PC-3 (cell line): Measurements from ENCODE around the gene SAMD14. TPM values are rescaled to one million over a fixed set of nuclear protein-coding genes. Genes with fewer than 3 reads are reported as not detected.

Source experiments
- ATAC-seq: fragments of 200-7000 bp; cut with Tn5 transposase; 2 replicates; pipeline ENCODE4 v1.9.1; 2020; ENCODE audit warnings: mild to moderate bottlenecking, moderate library complexity
- BruUV-seq: library from RNA; stranded (reverse); fragments of 400-500 nt; replicated peaks from 2 replicates; lab custom pipeline; 2021; lab: Mats Ljungman, UMichigan
- CTCF ChIA-PET: fragments of 300-600 bp; sonication (Branson Sonifier 250); formaldehyde crosslinking; loops from one replicate; lab custom pipeline; 2022; ENCODE audit warnings: antibody characterized with exemption; lab: Charles Lee
- POLR2A ChIA-PET: fragments of 300-600 bp; sonication (Branson Sonifier 250); formaldehyde crosslinking; loops from one replicate; lab custom pipeline; 2022; ENCODE audit warnings: antibody characterized with exemption; ENCODE audit not compliant: unreplicated experiment; lab: Charles Lee
- DNase-seq: peaks from one replicate; pipeline ENCODE4 v3.0.0-alpha.2; 2015
- H2AFZ ChIP-seq: fragments of 300-600 bp; sonication (generic); 2 replicates; pipeline ENCODE4 v1.6.0; 2016; ENCODE audit warnings: antibody characterized with exemption, low read length
- H3F3A ChIP-seq: fragments of 300-600 bp; sonication (generic); one replicate; pipeline ENCODE4 v1.6.0; 2017; ENCODE audit warnings: antibody characterized with exemption, low read length, control low read depth, mild to moderate bottlenecking; ENCODE audit not compliant: unreplicated experiment
- H3K27ac ChIP-seq: fragments of 300-600 bp; sonication (generic); 2 replicates; pipeline ENCODE4 v1.5.1; 2016; ENCODE audit warnings: mild to moderate bottlenecking, low read length
- H3K27me3 ChIP-seq: fragments of 300-600 bp; sonication (generic); 2 replicates; pipeline ENCODE4 v1.6.1; 2016; ENCODE audit warnings: low read length, mixed read lengths
- H3K36me3 ChIP-seq: fragments of 300-600 bp; sonication (generic); 2 replicates; pipeline ENCODE4 v1.6.1; 2016; ENCODE audit warnings: low read depth, mixed run types, low read length, mixed read lengths
- H3K4me1 ChIP-seq: fragments of 300-600 bp; sonication (generic); 2 replicates; pipeline ENCODE4 v1.5.1; 2016; ENCODE audit warnings: low read length; ENCODE audit not compliant: insufficient read depth
- H3K4me2 ChIP-seq: fragments of 300-600 bp; sonication (generic); 2 replicates; pipeline ENCODE4 v1.6.0; 2016; ENCODE audit warnings: low read length
- H3K4me3 ChIP-seq: fragments of 300-600 bp; sonication (generic); 2 replicates; pipeline ENCODE4 v1.5.1; 2016; ENCODE audit warnings: mild to moderate bottlenecking, low read length, mixed read lengths
- H3K79me2 ChIP-seq: fragments of 300-600 bp; sonication (generic); 2 replicates; pipeline ENCODE4 v1.6.1; 2017; ENCODE audit warnings: low read length, mixed read lengths
- H3K9ac ChIP-seq: fragments of 300-600 bp; sonication (generic); 2 replicates; pipeline ENCODE4 v1.6.0; 2016; ENCODE audit warnings: mild to moderate bottlenecking, low read length
- H3K9me2 ChIP-seq: fragments of 300-600 bp; sonication (generic); replicated peaks from 2 replicates; pipeline ENCODE4 v1.6.1; 2016; ENCODE audit warnings: mixed run types, low read length, mixed read lengths
- H3K9me3 ChIP-seq: fragments of 300-600 bp; sonication (generic); 2 replicates; pipeline ENCODE4 v1.6.1; 2016; ENCODE audit warnings: low read length, mixed read lengths
- H4K20me1 ChIP-seq: fragments of 300-600 bp; sonication (generic); 2 replicates; pipeline ENCODE4 v1.6.1; 2016; ENCODE audit warnings: low read length, mixed read lengths
- EZH2 ChIP-seq: fragments of 300-600 bp; sonication (generic); IDR thresholded peaks from one replicate; pipeline ENCODE4 v1.6.1; 2017; ENCODE audit warnings: antibody characterized with exemption, mild to moderate bottlenecking, low read length; ENCODE audit not compliant: unreplicated experiment
- EZH2phosphoT487 ChIP-seq: fragments of 300-600 bp; sonication (generic); IDR thresholded peaks from 2 replicates; pipeline ENCODE4 v1.6.1; 2018; ENCODE audit warnings: mild to moderate bottlenecking, antibody characterized with exemption, low read length, borderline replicate concordance
- intact Hi-C: fragments of 100-400 bp; cut with micrococcal nuclease; formaldehyde crosslinking; loops from 2 replicates; pipeline ENCODE4 v1.9.0; 2023
- total RNA-seq: library from RNA; depleted of rRNA; stranded (reverse); fragments of >200 nt; gene quantifications from 2 replicates; pipeline ENCODE4 v1.2.3, GENCODE V29; 2014
- TF ChIP-seq, protein P1 (sequence below): fragments of 300-600 bp; sonication (generic); conservative IDR thresholded peaks from 2 replicates; pipeline ENCODE4 v1.5.1; 2017; ENCODE audit warnings: antibody characterized with exemption, low read depth, mild to moderate bottlenecking, low read length

The SAMD14 gene
- total RNA-seq, 1 experiment from 2014 or later = 0.11 TPM

DNA sequence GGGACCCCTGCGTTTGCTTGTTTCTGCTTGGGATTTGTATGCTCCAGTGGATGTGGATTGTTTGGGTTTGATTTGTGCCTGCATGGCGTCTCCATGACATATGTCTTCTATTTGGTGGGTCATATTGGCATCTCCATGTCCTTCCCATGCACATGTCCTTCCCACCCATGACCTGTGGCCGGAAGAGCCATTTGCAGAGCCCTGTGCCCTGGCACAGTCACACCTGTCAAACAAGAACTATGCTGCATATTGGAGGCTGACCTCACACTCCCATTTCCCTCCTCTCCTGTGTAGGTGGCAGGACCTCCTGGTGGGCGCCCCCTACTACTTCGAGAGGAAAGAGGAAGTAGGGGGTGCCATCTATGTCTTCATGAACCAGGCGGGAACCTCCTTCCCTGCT lies 58.3 kb downstream of the SAMD14 start:
- peaks cover 7% of the 10 kb centered on the region for H3K4me1 ChIP-seq
- H4K20me1 ChIP-seq = no peaks in the 10 kb centered on the region
- H3K79me2 ChIP-seq = peaks cover 49% of the 10 kb centered on the region
- ChIA-PET POLR2A (no interaction called here), CTCF (no interaction called here)
- no TSS peak for BruUV-seq
- H3K9me3 ChIP-seq = no peaks in the 10 kb centered on the region
- TF ChIP-seq EZH2 = no peak
- TF ChIP-seq EZH2phosphoT487 = no peak
- TF ChIP-seq, protein P1, sequence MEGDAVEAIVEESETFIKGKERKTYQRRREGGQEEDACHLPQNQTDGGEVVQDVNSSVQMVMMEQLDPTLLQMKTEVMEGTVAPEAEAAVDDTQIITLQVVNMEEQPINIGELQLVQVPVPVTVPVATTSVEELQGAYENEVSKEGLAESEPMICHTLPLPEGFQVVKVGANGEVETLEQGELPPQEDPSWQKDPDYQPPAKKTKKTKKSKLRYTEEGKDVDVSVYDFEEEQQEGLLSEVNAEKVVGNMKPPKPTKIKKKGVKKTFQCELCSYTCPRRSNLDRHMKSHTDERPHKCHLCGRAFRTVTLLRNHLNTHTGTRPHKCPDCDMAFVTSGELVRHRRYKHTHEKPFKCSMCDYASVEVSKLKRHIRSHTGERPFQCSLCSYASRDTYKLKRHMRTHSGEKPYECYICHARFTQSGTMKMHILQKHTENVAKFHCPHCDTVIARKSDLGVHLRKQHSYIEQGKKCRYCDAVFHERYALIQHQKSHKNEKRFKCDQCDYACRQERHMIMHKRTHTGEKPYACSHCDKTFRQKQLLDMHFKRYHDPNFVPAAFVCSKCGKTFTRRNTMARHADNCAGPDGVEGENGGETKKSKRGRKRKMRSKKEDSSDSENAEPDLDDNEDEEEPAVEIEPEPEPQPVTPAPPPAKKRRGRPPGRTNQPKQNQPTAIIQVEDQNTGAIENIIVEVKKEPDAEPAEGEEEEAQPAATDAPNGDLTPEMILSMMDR = no peak
- no peak for ATAC-seq
- H3K4me3 ChIP-seq = no peak overlapping the region
- H3K27me3 ChIP-seq = no peaks in the 10 kb centered on the region
- no peak for DNase-seq
- H2AFZ ChIP-seq = no peak overlapping the region
- H3K4me2 ChIP-seq = no peak overlapping the region
- H3F3A ChIP-seq = peaks cover 8% of the 10 kb centered on the region
- H3K9ac ChIP-seq = no peak overlapping the region
- intact Hi-C loops = no loop called here
- H3K27ac ChIP-seq = no peak overlapping the region
- H3K9me2 ChIP-seq = no peaks in the 10 kb centered on the region
- H3K36me3 ChIP-seq = peaks cover 92% of the 10 kb centered on the region

DNA sequence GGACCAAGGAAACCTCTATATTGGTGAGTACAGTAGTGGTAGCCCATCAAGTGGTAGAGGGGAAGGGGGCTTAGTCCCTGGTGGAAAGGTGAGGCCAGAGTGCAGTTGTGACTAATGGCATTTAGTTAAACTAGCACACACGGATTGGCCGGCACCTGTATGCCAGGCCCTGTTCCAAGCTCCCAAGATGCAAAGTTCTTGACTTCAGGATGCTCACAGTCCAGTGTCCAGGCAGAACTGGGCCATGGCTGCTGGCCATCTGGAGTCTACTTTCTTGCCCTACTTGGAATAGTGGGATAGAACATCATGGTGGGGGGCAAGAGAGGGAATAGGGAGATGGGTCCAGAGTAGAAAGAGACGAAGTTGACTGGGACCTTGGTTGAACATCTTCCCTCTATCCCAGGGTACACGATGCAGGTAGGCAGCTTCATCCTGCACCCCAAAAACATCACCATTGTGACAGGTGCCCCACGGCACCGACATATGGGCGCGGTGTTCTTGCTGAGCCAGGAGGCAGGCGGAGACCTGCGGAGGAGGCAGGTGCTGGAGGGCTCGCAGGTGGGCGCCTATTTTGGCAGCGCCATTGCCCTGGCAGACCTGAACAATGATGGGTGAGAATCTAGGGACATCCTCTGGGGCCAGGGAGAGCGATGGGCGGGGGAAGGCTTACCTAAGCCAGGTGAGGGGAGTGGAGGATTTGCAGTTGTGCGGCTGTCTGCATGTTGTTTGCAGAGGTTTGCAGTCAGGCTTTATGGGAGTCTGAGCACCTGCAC lies 58.9 kb downstream of the SAMD14 start:
- no peak overlapping the region for H3K4me3 ChIP-seq
- intact Hi-C loops = no loop called here
- H3K4me1 ChIP-seq = peaks cover 13% of the 10 kb centered on the region
- no peak overlapping the region for H3K4me2 ChIP-seq
- H3K27ac ChIP-seq = no peak overlapping the region
- H3K79me2 ChIP-seq = peaks cover 55% of the 10 kb centered on the region
- peaks cover 92% of the 10 kb centered on the region for H3K36me3 ChIP-seq
- ATAC-seq = no peak
- H3F3A ChIP-seq = peaks cover 8% of the 10 kb centered on the region
- H3K9me2 ChIP-seq = no peaks in the 10 kb centered on the region
- H3K9ac ChIP-seq = no peak overlapping the region
- POLR2A ChIA-PET = no interaction called here
- TF ChIP-seq, protein P1 = no peak
- TF ChIP-seq EZH2phosphoT487 = no peak
- no TSS peak for BruUV-seq
- H3K27me3 ChIP-seq = no peaks in the 10 kb centered on the region
- no peak for DNase-seq
- CTCF ChIA-PET = no interaction called here
- H4K20me1 ChIP-seq = no peaks in the 10 kb centered on the region
- H2AFZ ChIP-seq = no peak overlapping the region
- H3K9me3 ChIP-seq = no peaks in the 10 kb centered on the region

DNA sequence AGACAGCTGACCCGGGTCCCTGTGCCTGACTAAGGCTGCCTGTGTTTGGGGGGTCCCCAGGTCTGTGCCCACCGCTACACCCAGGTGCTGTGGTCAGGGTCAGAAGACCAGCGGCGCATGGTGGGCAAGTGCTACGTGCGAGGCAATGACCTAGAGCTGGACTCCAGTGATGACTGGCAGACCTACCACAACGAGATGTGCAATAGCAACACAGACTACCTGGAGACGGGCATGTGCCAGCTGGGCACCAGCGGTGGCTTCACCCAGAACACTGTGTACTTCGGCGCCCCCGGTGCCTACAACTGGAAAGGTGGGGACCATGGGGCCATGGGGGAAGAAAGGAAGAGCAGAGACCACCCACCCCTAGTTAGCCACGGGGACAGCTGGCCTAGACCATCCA lies 62.0 kb downstream of the SAMD14 start:
- Histone ChIP-seq H3K4me3 (no peak overlapping the region), H4K20me1 (no peaks in the 10 kb centered on the region), H3K9me2 (no peaks in the 10 kb centered on the region), H3K4me2 (no peak overlapping the region), H3K36me3 (peaks cover 74% of the 10 kb centered on the region), H3K9ac (no peak overlapping the region), H3K27me3 (no peaks in the 10 kb centered on the region), H3K4me1 (peaks cover 42% of the 10 kb centered on the region), H3F3A (peaks cover 19% of the 10 kb centered on the region), H3K79me2 (peaks cover 79% of the 10 kb centered on the region), H3K9me3 (no peaks in the 10 kb centered on the region), H2AFZ (no peak overlapping the region), H3K27ac (no peak overlapping the region)
- ChIA-PET POLR2A (no interaction called here), CTCF (no interaction called here)
- TF ChIP-seq EZH2phosphoT487 (no peak), EZH2 (no peak)
- TF ChIP-seq, protein P1 = no peak
- no peak for DNase-seq
- intact Hi-C loops = no loop called here
- ATAC-seq = no peak
- BruUV-seq = no TSS peak
